A549 (cell line): Measurements from ENCODE around the gene PIPOX. TPM values are rescaled to one million over a fixed set of nuclear protein-coding genes. Genes with fewer than 3 reads are reported as not detected.

Source experiments
- ATAC-seq, 2 experiments: fragments of 200-7000 bp in 1 of 2; fragments of >200 bp in 1 of 2; cut with Nextera tagmentation in 1 of 2; cut with Tn5 transposase in 1 of 2; 3 replicates each; pipeline versions ENCODE4 v1.8.0 to v1.9.1; 2018 to 2020; ENCODE audit warnings: mild to moderate bottlenecking in 1 of 2, moderate library complexity in 1 of 2
- CTCF ChIA-PET: fragments of 300-600 bp; sonication (Branson Sonifier 250); formaldehyde crosslinking; extraction: SDS; loops from one replicate; lab custom pipeline; 2021; ENCODE audit warnings: antibody characterized with exemption, inconsistent platforms; lab: Yijun Ruan, JAX
- POLR2A ChIA-PET: fragments of 350-600 bp; formaldehyde crosslinking; extraction: SDS; loops from one replicate; lab custom pipeline; 2021; ENCODE audit warnings: antibody characterized with exemption, inconsistent platforms; lab: Yijun Ruan, JAX
- DNase-seq, 2 experiments: peaks; one replicate each; pipeline versions ENCODE4 v3.0.0 to v3.0.0-alpha.2; 2011 to 2016; ENCODE audit warnings: low read depth in 1 of 2, low spot score in 1 of 2
- FAIRE-seq: peaks from 2 replicates; lab custom pipeline; 2011; peaks lifted over from hg19 to GRCh38; lab: Jason Lieb, UNC
- H3K27ac ChIP-seq, 2 experiments: fragments of >200 bp; sonication (Bioruptor Twin); formaldehyde crosslinking; 3 replicates each; pipeline ENCODE4 v1.5.1; 2016 to 2017
- H3K4me1 ChIP-seq: fragments of >200 bp; sonication (Bioruptor Twin); formaldehyde crosslinking; 3 replicates; pipeline ENCODE4 v1.6.1; 2016
- H3K4me2 ChIP-seq: fragments of >200 bp; sonication (Bioruptor Twin); formaldehyde crosslinking; 3 replicates; pipeline ENCODE4 v1.6.1; 2016
- H3K4me3 ChIP-seq: fragments of >200 bp; sonication (Bioruptor Twin); formaldehyde crosslinking; 3 replicates; pipeline ENCODE4 v1.5.1; 2016
- H3K9me3 ChIP-seq: fragments of >200 bp; sonication (Bioruptor Twin); formaldehyde crosslinking; 3 replicates; pipeline ENCODE4 v1.6.1; 2016
- CBX2 ChIP-seq: fragments of 200-600 bp; sonication (generic); IDR thresholded peaks from 2 replicates; pipeline ENCODE4 v1.6.1; 2016; ENCODE audit warnings: low read depth, mild to moderate bottlenecking, borderline replicate concordance
- CHD2 ChIP-seq: fragments of 150-350 bp; IDR thresholded peaks from 2 replicates; pipeline ENCODE4 v1.6.1; 2014; ENCODE audit warnings: low read length; ENCODE audit not compliant: partially characterized antibody
- CHD4 ChIP-seq: fragments of 200-600 bp; sonication (generic); IDR thresholded peaks from 2 replicates; pipeline ENCODE4 v1.6.1; 2016; ENCODE audit warnings: antibody characterized with exemption, mild to moderate bottlenecking, borderline replicate concordance
- CTCF ChIP-seq: fragments of >200 bp; sonication (Bioruptor Twin); formaldehyde crosslinking; IDR thresholded peaks from 3 replicates; pipeline ENCODE4 v1.5.1; 2016
- EHF ChIP-seq: fragments of 250-450 bp; sonication (Bioruptor Pico); IDR thresholded peaks from 2 replicates; pipeline ENCODE4 v1.5.0; 2020; ENCODE audit warnings: mild to moderate bottlenecking
- EHMT2 ChIP-seq: fragments of 200-600 bp; sonication (generic); IDR thresholded peaks from 2 replicates; pipeline ENCODE4 v1.6.1; 2016; ENCODE audit warnings: antibody characterized with exemption, low read depth, mild to moderate bottlenecking, moderate library complexity
- EP300 ChIP-seq, 2 experiments: fragments of >200 bp; sonication (Bioruptor Twin); formaldehyde crosslinking; IDR thresholded peaks; 2 replicates in 1 of 2; 3 replicates in 1 of 2; pipeline ENCODE4 v1.6.1; 2016 to 2017
- ESRRA ChIP-seq: fragments of 150-350 bp; IDR thresholded peaks from 2 replicates; pipeline ENCODE4 v1.6.1; 2014; ENCODE audit warnings: mild to moderate bottlenecking, low read length, borderline replicate concordance
- HEYL ChIP-seq: fragments of 250-450 bp; sonication (Bioruptor Pico); IDR thresholded peaks from 2 replicates; pipeline ENCODE4 v1.8.0; 2021; ENCODE audit warnings: mild to moderate bottlenecking, moderate library complexity
- JUN ChIP-seq, 2 experiments: fragments of >200 bp; sonication (Bioruptor Twin); formaldehyde crosslinking; IDR thresholded peaks; 2 replicates in 1 of 2; 3 replicates in 1 of 2; pipeline ENCODE4 v1.6.1; 2016 to 2017
- JUNB ChIP-seq: fragments of >200 bp; sonication (Bioruptor Twin); formaldehyde crosslinking; IDR thresholded peaks from 2 replicates; pipeline ENCODE4 v1.6.1; 2016
- PBX3 ChIP-seq: IDR thresholded peaks from 2 replicates; pipeline ENCODE4 v1.6.1; 2012
- POLR2AphosphoS2 ChIP-seq: conservative IDR thresholded peaks from 2 replicates; pipeline ENCODE4 v1.6.1; 2012; ENCODE audit warnings: low read length, improper control_type of control experiment, inconsistent platforms
- ZC3H11A ChIP-seq: fragments of 450-650 bp; IDR thresholded peaks from 2 replicates; pipeline ENCODE4 v1.6.1; 2014; ENCODE audit warnings: antibody characterized with exemption, mild to moderate bottlenecking
- WGBS: methylation state at CpG from one replicate; pipeline ENCODE4 v1.1.6; 2017; ENCODE audit errors: missing lambda C conversion rate; 5-methylcytosine and 5-hydroxymethylcytosine counted together
- polyA plus RNA-seq, 4 experiments: library from polyadenylated mRNA; depleted of rRNA in 3 of 4; stranded (reverse); fragments of >200 nt; fragmentation: RNase III in 1 of 4; extraction: RNeasy Plus Mini Kit Qiagen cat#74134 plus additional on column Dnase treatment in 1 of 4; gene quantifications; 2 replicates in 3 of 4; 3 replicates in 1 of 4; pipeline ENCODE4 v1.2.3, GENCODE V29; 2011 to 2017
- TF ChIP-seq, protein P1 (sequence below): fragments of 150-350 bp; IDR thresholded peaks from 2 replicates; pipeline ENCODE4 v1.6.1; 2014; ENCODE audit warnings: low read depth, mild to moderate bottlenecking, low read length
- TF ChIP-seq, protein P2 (sequence below): fragments of 450-650 bp; IDR thresholded peaks from 2 replicates; pipeline ENCODE4 v1.6.1; 2014; ENCODE audit warnings: antibody characterized with exemption

PIPOX gene
- polyA plus RNA-seq, 2 of the 4 experiments (the other 2 are of a cell fraction) = 0.39 to 0.94 TPM

- no peak overlapping the region for H3K4me3 ChIP-seq
Observed at GRCh38 chr17:29037739-29038084, 5.2 kb upstream of the PIPOX start.

GRCh38 chr17:29038085-29038795, 4.7 kb upstream of the PIPOX start:
- H3K4me1 ChIP-seq = no peaks in the 10 kb centered on the region
- TF ChIP-seq JUN (IDR thresholded peaks at IDR 0.05) (no peak), EHF (CRISPR knock-in tag) (no peak)
- TF ChIP-seq, protein P1, sequence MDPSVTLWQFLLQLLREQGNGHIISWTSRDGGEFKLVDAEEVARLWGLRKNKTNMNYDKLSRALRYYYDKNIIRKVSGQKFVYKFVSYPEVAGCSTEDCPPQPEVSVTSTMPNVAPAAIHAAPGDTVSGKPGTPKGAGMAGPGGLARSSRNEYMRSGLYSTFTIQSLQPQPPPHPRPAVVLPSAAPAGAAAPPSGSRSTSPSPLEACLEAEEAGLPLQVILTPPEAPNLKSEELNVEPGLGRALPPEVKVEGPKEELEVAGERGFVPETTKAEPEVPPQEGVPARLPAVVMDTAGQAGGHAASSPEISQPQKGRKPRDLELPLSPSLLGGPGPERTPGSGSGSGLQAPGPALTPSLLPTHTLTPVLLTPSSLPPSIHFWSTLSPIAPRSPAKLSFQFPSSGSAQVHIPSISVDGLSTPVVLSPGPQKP = no peak
- FAIRE-seq (no peak), ATAC-seq (peak; percentile 13 to 35; a peak in 3 of 6 replicates), DNase-seq (no peak)
- H3K4me2 ChIP-seq = no peak overlapping the region
- H3K27ac ChIP-seq = no peak overlapping the region
- peaks cover 30% of the 10 kb centered on the region for H3K9me3 ChIP-seq
- WGBS = 33% methylated on average over 15 of the region's 15 CpGs
- H3K4me3 ChIP-seq = no peak overlapping the region
- CTCF ChIA-PET = interaction anchor here (0.7 to 3.7 kb wide), 10 partner anchors 15 to 107 kb away, joined by 3 to 11 read pairs (median 4); no protein-coding TSS in a partner anchor
- POLR2A ChIA-PET = no interaction called here

More at GRCh38 chr17:29037739-29038084, 5.2 kb upstream of the PIPOX start:
- no peaks in the 10 kb centered on the region for H3K4me1 ChIP-seq
- H3K4me2 ChIP-seq = no peak overlapping the region
- ATAC-seq (peak in 1 of 2 experiments; percentile 6; a peak in 2 of 6 replicates), DNase-seq (no peak), FAIRE-seq (no peak)
- 59% methylated on average over 10 of the region's 10 CpGs for WGBS
- H3K9me3 ChIP-seq = peaks cover 34% of the 10 kb centered on the region
- TF ChIP-seq CHD2 (no peak), ESRRA (no peak), CTCF (no peak), HEYL (no peak), EP300 (IDR thresholded peaks at IDR 0.05) (no peak), CHD4 (no peak)
- H3K27ac ChIP-seq = no peak overlapping the region
- POLR2A ChIA-PET = no interaction called here
- CTCF ChIA-PET = interaction anchor here (1.1 to 3.7 kb wide), 7 partner anchors 19 to 108 kb away, joined by 3 to 11 read pairs (median 4); no protein-coding TSS in a partner anchor

- H3K4me2 ChIP-seq = no peak overlapping the region
- no peak for TF ChIP-seq CBX2
- no peak for TF ChIP-seq EHMT2
- TF ChIP-seq PBX3 = no peak
- TF ChIP-seq ZC3H11A = no peak
- TF ChIP-seq, protein P2, sequence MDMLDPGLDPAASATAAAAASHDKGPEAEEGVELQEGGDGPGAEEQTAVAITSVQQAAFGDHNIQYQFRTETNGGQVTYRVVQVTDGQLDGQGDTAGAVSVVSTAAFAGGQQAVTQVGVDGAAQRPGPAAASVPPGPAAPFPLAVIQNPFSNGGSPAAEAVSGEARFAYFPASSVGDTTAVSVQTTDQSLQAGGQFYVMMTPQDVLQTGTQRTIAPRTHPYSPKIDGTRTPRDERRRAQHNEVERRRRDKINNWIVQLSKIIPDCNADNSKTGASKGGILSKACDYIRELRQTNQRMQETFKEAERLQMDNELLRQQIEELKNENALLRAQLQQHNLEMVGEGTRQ = no peak
- TF ChIP-seq EHF (CRISPR knock-in tag) = no peak
- no peak for TF ChIP-seq JUNB
- no peak for TF ChIP-seq POLR2AphosphoS2
- TF ChIP-seq, all 56 proteins: peak for 0
- CTCF ChIA-PET = interaction anchor here (1.5 to 3.7 kb wide), 3 partner anchors 21 to 491 kb away, joined by 3 to 11 read pairs (median 4); no protein-coding TSS in a partner anchor
- no peaks in the 10 kb centered on the region for H3K4me1 ChIP-seq
- 66% methylated on average over 13 of the region's 13 CpGs for WGBS
- no peak overlapping the region for H3K4me3 ChIP-seq
- DNase-seq (no peak), FAIRE-seq (no peak), ATAC-seq (no peak)
- POLR2A ChIA-PET = no interaction called here
- H3K9me3 ChIP-seq = peaks cover 13% of the 10 kb centered on the region
- no peak overlapping the region for H3K27ac ChIP-seq
Observed at GRCh38 chr17:29039764-29040598, 3.0 kb upstream of the PIPOX start.
